H1 (cell line): Measurements from ENCODE around the gene SLC37A1. TPM values are rescaled to one million over a fixed set of nuclear protein-coding genes. Genes with fewer than 3 reads are reported as not detected.

Experiments used
- CTCF ChIA-PET: fragments of 300-600 bp; sonication (Branson Sonifier 250); formaldehyde crosslinking; loops from one replicate; lab custom pipeline; 2021; ENCODE audit not compliant: partially characterized antibody; lab: Charles Lee
- POLR2A ChIA-PET: fragments of 300-600 bp; sonication (Branson Sonifier 250); formaldehyde crosslinking; loops from one replicate; lab custom pipeline; 2021; ENCODE audit warnings: inconsistent platforms; ENCODE audit not compliant: partially characterized antibody; lab: Charles Lee
- DNase-seq, 2 experiments: peaks; one replicate each; pipeline versions ENCODE4 v3.0.0 to v3.0.0-alpha.2; 2010 to 2022; ENCODE audit warnings: low spot score in 2 of 2, low read depth in 1 of 2, mixed read lengths in 1 of 2
- FAIRE-seq: peaks from 2 replicates; lab custom pipeline; 2011; peaks lifted over from hg19 to GRCh38; lab: Jason Lieb, UNC
- H2AFZ ChIP-seq: 2 replicates; pipeline ENCODE4 v1.8.1; 2012; ENCODE audit warnings: low read length, inconsistent platforms
- H2AK5ac ChIP-seq: 2 replicates; pipeline ENCODE4 v1.6.1; 2013; ENCODE audit warnings: low read depth, low read length
- H2BK120ac ChIP-seq: replicated peaks from 2 replicates; pipeline ENCODE3; 2013; ENCODE audit warnings: low read depth, low read length, inconsistent platforms
- H2BK12ac ChIP-seq: 2 replicates; pipeline ENCODE4 v1.6.1; 2013; ENCODE audit warnings: low read depth, low read length
- H2BK15ac ChIP-seq: 2 replicates; pipeline ENCODE4 v1.6.1; 2013; ENCODE audit warnings: low read length
- H2BK20ac ChIP-seq: 2 replicates; pipeline ENCODE4 v1.6.1; 2013; ENCODE audit warnings: low read length
- H2BK5ac ChIP-seq: 2 replicates; pipeline ENCODE4 v1.6.1; 2013; ENCODE audit warnings: low read depth, low read length
- H3K14ac ChIP-seq: 2 replicates; pipeline ENCODE4 v1.6.1; 2013; ENCODE audit warnings: inconsistent platforms; ENCODE audit not compliant: insufficient read length
- H3K18ac ChIP-seq: 2 replicates; pipeline ENCODE4 v1.6.1; 2013; ENCODE audit warnings: low read length; ENCODE audit errors: extremely low read depth
- H3K23ac ChIP-seq: 2 replicates; pipeline ENCODE4 v1.6.1; 2013; ENCODE audit warnings: inconsistent platforms; ENCODE audit not compliant: insufficient read length
- H3K23me2 ChIP-seq: 2 replicates; pipeline ENCODE4 v1.6.1; 2013; ENCODE audit warnings: low read depth, low read length
- H3K27ac ChIP-seq: 2 replicates; pipeline ENCODE4 v1.6.1; 2011; ENCODE audit warnings: low read depth, low read length, inconsistent platforms
- H3K27me3 ChIP-seq, 4 experiments: replicated peaks in 1 of 4; 1 replicate in 1 of 4; 2 replicates in 3 of 4; pipeline versions ENCODE4 v1.6.1 to v1.8.1; 2011 to 2013; ENCODE audit warnings: low read length in 3 of 4, mild to moderate bottlenecking in 3 of 4, inconsistent platforms in 2 of 4, mixed read lengths in 2 of 4, moderate library complexity in 1 of 4; ENCODE audit not compliant: control insufficient read depth in 3 of 4, insufficient read depth in 3 of 4; ENCODE audit errors: extremely low read depth in 1 of 4
- H3K36me3 ChIP-seq, 4 experiments: 2 replicates each; pipeline versions ENCODE4 v1.6.1 to v1.8.1; 2011 to 2013; ENCODE audit warnings: mild to moderate bottlenecking in 4 of 4, low read length in 3 of 4, moderate library complexity in 2 of 4, control low read depth in 1 of 4, inconsistent platforms in 1 of 4; ENCODE audit not compliant: insufficient read depth in 4 of 4, control insufficient read depth in 2 of 4
- H3K4ac ChIP-seq: replicated peaks from 2 replicates; pipeline ENCODE3; 2013; ENCODE audit warnings: low read length, low read depth, mixed read lengths, inconsistent platforms; ENCODE audit not compliant: insufficient read length
- H3K4me1 ChIP-seq, 4 experiments: replicated peaks in 1 of 4; 1 replicate in 1 of 4; 2 replicates in 3 of 4; pipeline versions ENCODE4 v1.6.1 to v1.8.1; 2011 to 2013; ENCODE audit warnings: low read length in 3 of 4, inconsistent platforms in 2 of 4, mixed read lengths in 1 of 4; ENCODE audit not compliant: insufficient read depth in 4 of 4, control insufficient read depth in 3 of 4
- H3K4me2 ChIP-seq, 2 experiments: 2 replicates each; pipeline versions ENCODE4 v1.6.1 to v1.8.1; 2011 to 2013; ENCODE audit warnings: low read depth in 2 of 2, low read length in 2 of 2, control low read depth in 1 of 2, inconsistent platforms in 1 of 2, mild to moderate bottlenecking in 1 of 2; ENCODE audit not compliant: insufficient read depth in 1 of 2
- H3K4me3 ChIP-seq, 4 experiments: fragments of 200-600, 300-600 bp in 1 of 4; sonication (generic), shearing (Covaris generic), sonication (Bioruptor Twin) in 1 of 4; 2 replicates each; pipeline versions ENCODE4 v1.5.1 to v1.8.1; 2011 to 2016; ENCODE audit warnings: low read length in 4 of 4, low read depth in 3 of 4, control low read depth in 2 of 4, inconsistent platforms in 2 of 4, mild to moderate bottlenecking in 2 of 4, mixed read lengths in 1 of 4, moderate library complexity in 1 of 4; ENCODE audit not compliant: insufficient read depth in 2 of 4; ENCODE audit errors: extremely low read depth in 1 of 4
- H3K56ac ChIP-seq: replicated peaks from 2 replicates; pipeline ENCODE3; 2013; ENCODE audit warnings: low read depth, mild to moderate bottlenecking, mixed read lengths, low read length, inconsistent platforms; ENCODE audit not compliant: insufficient read length
- H3K79me1 ChIP-seq: 2 replicates; pipeline ENCODE4 v1.6.1; 2013; ENCODE audit warnings: low read depth, low read length, control low read depth
- H3K79me2 ChIP-seq, 2 experiments: 2 replicates each; pipeline versions ENCODE4 v1.6.1 to v1.8.1; 2012 to 2013; ENCODE audit warnings: low read length in 2 of 2, mild to moderate bottlenecking in 2 of 2, inconsistent platforms in 1 of 2; ENCODE audit not compliant: insufficient read depth in 2 of 2, control insufficient read depth in 1 of 2
- H3K9ac ChIP-seq, 4 experiments: replicated peaks in 1 of 4; 1 replicate in 1 of 4; 2 replicates in 3 of 4; pipeline versions ENCODE4 v1.6.1 to v1.8.1; 2011 to 2013; ENCODE audit warnings: low read depth in 3 of 4, low read length in 3 of 4, control low read depth in 2 of 4, mild to moderate bottlenecking in 2 of 4, moderate library complexity in 2 of 4, inconsistent platforms in 1 of 4; ENCODE audit errors: extremely low read depth in 1 of 4
- H3K9me3 ChIP-seq, 2 experiments: 2 replicates each; pipeline versions ENCODE4 v1.6.1 to v1.8.1; 2012 to 2013; ENCODE audit warnings: mild to moderate bottlenecking in 2 of 2, moderate library complexity in 2 of 2, control low read depth in 1 of 2, inconsistent platforms in 1 of 2, low read depth in 1 of 2, low read length in 1 of 2, mixed read lengths in 1 of 2; ENCODE audit not compliant: insufficient read depth in 2 of 2
- H4K20me1 ChIP-seq, 2 experiments: replicated peaks in 1 of 2; 2 replicates each; pipeline versions ENCODE3 to v1.8.1; 2011 to 2013; ENCODE audit warnings: inconsistent platforms in 2 of 2, low read length in 2 of 2, mild to moderate bottlenecking in 1 of 2; ENCODE audit not compliant: insufficient read depth in 2 of 2, control insufficient read depth in 1 of 2
- H4K5ac ChIP-seq: 2 replicates; pipeline ENCODE4 v1.6.1; 2013; ENCODE audit warnings: low read length, low read depth, mixed read lengths, inconsistent platforms; ENCODE audit not compliant: insufficient read length
- H4K8ac ChIP-seq: 2 replicates; pipeline ENCODE4 v1.8.0; 2013; ENCODE audit warnings: mild to moderate bottlenecking, moderate library complexity, low read length, inconsistent platforms; ENCODE audit not compliant: insufficient read depth; ENCODE audit errors: extremely low read depth
- H4K91ac ChIP-seq: replicated peaks from 2 replicates; pipeline ENCODE3; 2013; ENCODE audit warnings: low read length, mixed read lengths, inconsistent platforms; ENCODE audit not compliant: insufficient read length
- BACH1 ChIP-seq: IDR thresholded peaks from 2 replicates; pipeline ENCODE4 v1.6.1; 2012; ENCODE audit warnings: low read length, improper control_type of control experiment
- CBX5 ChIP-seq: fragments of 300-800, 300-1000 bp; sonication (generic); IDR thresholded peaks from 2 replicates; pipeline ENCODE4 v1.7.1; 2016; ENCODE audit warnings: antibody characterized with exemption, low read length, low read depth
- CREB1 ChIP-seq: IDR thresholded peaks from 2 replicates; pipeline ENCODE4 v1.6.1; 2012; ENCODE audit warnings: inconsistent platforms
- NANOG ChIP-seq: IDR thresholded peaks from 2 replicates; pipeline ENCODE4 v1.6.1; 2011; ENCODE audit warnings: low read length, low read depth, mild to moderate bottlenecking, inconsistent platforms; ENCODE audit not compliant: insufficient read depth, poor library complexity, severe bottlenecking
- POLR2A ChIP-seq, 2 experiments: IDR thresholded peaks; 1 replicate in 1 of 2; 2 replicates in 1 of 2; pipeline ENCODE4 v1.6.1; 2011; ENCODE audit warnings: low read depth in 2 of 2, low read length in 2 of 2, mild to moderate bottlenecking in 2 of 2; ENCODE audit errors: control extremely low read depth in 1 of 2
- POLR2AphosphoS5 ChIP-seq: IDR thresholded peaks from 2 replicates; pipeline ENCODE4 v1.6.1; 2011; ENCODE audit warnings: low read depth, low read length
- RAD21 ChIP-seq, 2 experiments: IDR thresholded peaks in 1 of 2; conservative IDR thresholded peaks in 1 of 2; 2 replicates each; pipeline ENCODE4 v1.6.1; 2011; ENCODE audit warnings: low read depth in 2 of 2, low read length in 2 of 2, improper control_type of control experiment in 1 of 2, inconsistent platforms in 1 of 2, mild to moderate bottlenecking in 1 of 2, moderate library complexity in 1 of 2
- RXRA ChIP-seq: IDR thresholded peaks from 2 replicates; pipeline ENCODE4 v1.6.1; 2011; ENCODE audit warnings: low read depth, mild to moderate bottlenecking, low read length, moderate library complexity; ENCODE audit not compliant: insufficient read depth
- SIRT6 ChIP-seq: IDR thresholded peaks from one replicate; pipeline ENCODE4 v1.7.1; 2012; ENCODE audit warnings: low read length, inconsistent platforms
- SUZ12 ChIP-seq: fragments of 200-600 bp; sonication (generic); IDR thresholded peaks from 2 replicates; pipeline ENCODE4 v1.6.1; 2012; ENCODE audit warnings: mild to moderate bottlenecking, inconsistent platforms, low read length, moderate library complexity, mixed read lengths
- WGBS, 2 experiments: shearing (Covaris generic) in 1 of 2; methylation state at CpG; one replicate each; pipeline versions ENCODE4 v1.1.6 to v1.1.7; 2013 to 2015; ENCODE audit warnings: low lambda C conversion rate in 2 of 2, mixed read lengths in 2 of 2, inconsistent platforms in 1 of 2, low coverage in 1 of 2, missing lambda C conversion rate in 1 of 2; ENCODE audit not compliant: insufficient replicate concordance in 2 of 2, insufficient coverage in 1 of 2, insufficient read length in 1 of 2; ENCODE audit errors: extremely low coverage in 1 of 2, missing lambda C conversion rate in 1 of 2; 5-methylcytosine and 5-hydroxymethylcytosine counted together
- polyA plus RNA-seq, 7 experiments: library from polyadenylated mRNA; depleted of rRNA in 3 of 7; stranded (reverse) in 5 of 7; unstranded in 2 of 7; fragments of >200 nt in 5 of 7; fragments of 200-250 nt in 2 of 7; gene quantifications; 1 replicate in 5 of 7; 2 replicates in 1 of 7; 4 replicates in 1 of 7; pipeline versions ENCODE4 v1.2.1 to v1.2.3, GENCODE V29; 2011 to 2013; ENCODE audit warnings: missing spikeins in 2 of 7, mixed read lengths in 2 of 7
- total RNA-seq: library from RNA; stranded (reverse); fragmentation: NEBNext Ultra II Directional; extraction: Animal tissue kit (Norgen Biotek cat#: 25700); gene quantifications from 2 replicates; pipeline ENCODE4 v1.2.1, GENCODE V29; 2021

SLC37A1 gene
- total and polyA plus RNA-seq, 2 of the 8 experiments (the other 6 are each of a cell fraction or from before 2014, with no cell fraction given), result 15.6 to 30.9 TPM

DNA sequence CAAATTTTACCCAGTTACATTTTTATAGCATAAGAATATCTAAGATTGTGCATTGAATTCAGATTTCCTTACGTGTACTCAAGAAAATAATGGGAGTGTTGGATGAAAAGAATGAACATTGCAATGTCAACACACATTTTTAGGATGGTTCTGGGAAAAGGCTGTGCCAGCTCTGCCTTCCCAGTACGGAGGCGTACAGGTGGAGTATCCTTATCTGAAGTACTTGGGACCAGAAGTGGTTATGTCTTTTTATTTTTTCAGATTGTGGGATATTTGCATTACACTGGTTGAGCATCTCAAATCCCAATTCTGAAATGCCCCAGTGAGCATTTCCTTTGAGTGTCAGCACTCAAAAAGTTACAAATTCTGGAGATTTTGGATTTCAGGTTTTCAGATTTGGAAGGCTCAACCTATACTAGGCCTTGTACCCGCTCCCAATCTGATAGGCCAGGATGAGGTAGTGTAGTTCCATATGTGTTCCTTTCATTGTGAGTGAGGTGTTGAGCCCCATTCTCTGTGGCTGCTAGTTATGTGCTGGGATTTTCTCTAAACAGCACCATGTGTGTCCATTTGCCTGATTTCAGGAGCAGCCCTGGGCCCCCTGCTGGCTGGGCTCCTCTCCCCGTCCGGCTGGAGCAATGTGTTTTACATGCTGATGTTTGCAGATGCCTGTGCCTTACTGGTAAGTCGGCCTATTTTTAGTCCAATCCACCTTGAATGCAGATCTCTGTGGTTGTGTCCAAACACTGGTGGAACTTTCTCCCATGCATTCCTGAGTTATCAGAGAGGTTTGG, 60.8 kb downstream of the SLC37A1 start:
- DNase-seq (no peak), FAIRE-seq (no peak)
- Histone ChIP-seq H3K4me1 (no peaks in the 10 kb centered on the region), H2BK12ac (no peak overlapping the region), H2BK15ac (no peak overlapping the region), H2AFZ (no peak overlapping the region), H3K23me2 (no peaks in the 10 kb centered on the region), H2BK120ac (no peak overlapping the region), H3K9me3 (peaks cover 2 to 5% of the 10 kb centered on the region in 2 experiments; a peak in 2 of 4 replicates), H4K20me1 (peaks cover 0 to 2% of the 10 kb centered on the region in 2 experiments), H3K23ac (no peak overlapping the region), H2AK5ac (no peak overlapping the region), H2BK20ac (no peak overlapping the region), H3K9ac (no peak overlapping the region), H3K14ac (no peak overlapping the region), H3K4ac (no peak overlapping the region), H3K27ac (no peak overlapping the region), H3K79me1 (no peaks in the 10 kb centered on the region), H3K27me3 (no peaks in the 10 kb centered on the region), H3K18ac (no peak overlapping the region), H2BK5ac (no peak overlapping the region), H3K4me3 (no peak overlapping the region), H4K8ac (no peak overlapping the region), H3K36me3 (peaks cover 2 to 12% (median 6%) of the 10 kb centered on the region in 4 experiments; a peak in 3 of 8 replicates), H3K79me2 (no peaks in the 10 kb centered on the region), H3K4me2 (no peak overlapping the region), H3K56ac (no peak overlapping the region), H4K5ac (no peak overlapping the region), H4K91ac (no peak overlapping the region)
- 95% methylated on average over 7 of the region's 7 CpGs; no CpG with 5 or more reads in 1 of the 2 experiments for whole genome bisulfite sequencing, 2 experiments
- no peak for TF ChIP-seq RXRA
- no peak for TF ChIP-seq POLR2AphosphoS5
- no peak for TF ChIP-seq NANOG
- TF ChIP-seq POLR2A (IDR thresholded peaks at IDR 0.05; ENCODE audit: control extremely low read depth in 1 of 2, low read depth in 2 of 2, low read length in 2 of 2), result no peak
- TF ChIP-seq SUZ12, result no peak
- TF ChIP-seq CREB1, result no peak
- no peak for TF ChIP-seq SIRT6
- TF ChIP-seq BACH1, result no peak
- no peak for TF ChIP-seq RAD21 (IDR thresholded peaks at IDR 0.05 in 1 of 2, conservative IDR thresholded peaks at IDR 0.05 in 1 of 2; ENCODE audit: low read depth in 2 of 2, low read length in 2 of 2)
- no peak for TF ChIP-seq CBX5
- ChIA-PET POLR2A (no interaction called here), CTCF (interaction anchor here (0.7 kb wide), 1 partner anchor 130 kb away, joined by 3 read pairs; no protein-coding TSS in a partner anchor)
